HG02938 (cell line): Measurements from ENCODE around the gene SPRED2.
A peak's percentile ranks its signal among the peaks of the same experiment; 100 is the strongest.
"Not testable (repeated sequence)": the region's sequence is repeated elsewhere in the genome, so short reads cannot be mapped to it uniquely, and the experiment has no call there.

Experiments used
- ATAC-seq: cut with Tn5 transposase; IDR thresholded peaks from one replicate; pipeline ENCODE4 v1.9.1; 2021; ENCODE audit warnings: mild to moderate bottlenecking, moderate library complexity; ENCODE audit not compliant: unreplicated experiment

The SPRED2 gene

GRCh38 chr2:65349863-65350262, 82.5 kb downstream of the SPRED2 start:
- ATAC-seq: no peak

- ATAC-seq: no peak
Observed at GRCh38 chr2:65347913-65348312, 84.5 kb downstream of the SPRED2 start.

- ATAC-seq: no peak
Observed at GRCh38 chr2:65345631-65346030, 86.8 kb downstream of the SPRED2 start.

GRCh38 chr2:65344689-65345088, 87.7 kb downstream of the SPRED2 start:
- no peak for ATAC-seq

GRCh38 chr2:65344182-65344581, 88.2 kb downstream of the SPRED2 start:
- no peak for ATAC-seq

GRCh38 chr2:65343386-65343785, 89.0 kb downstream of the SPRED2 start:
- ATAC-seq: no peak

GRCh38 chr2:65340898-65341681, 91.3 kb downstream of the SPRED2 start:
- no peak for ATAC-seq

GRCh38 chr2:65339648-65340047, 92.8 kb downstream of the SPRED2 start:
- ATAC-seq: no peak

GRCh38 chr2:65338830-65339495, 93.4 kb downstream of the SPRED2 start:
- not testable (repeated sequence) for ATAC-seq

GRCh38 chr2:65337915-65338314, 94.5 kb downstream of the SPRED2 start:
- ATAC-seq: not testable (repeated sequence)

- no peak for ATAC-seq
Observed at GRCh38 chr2:65334714-65335113, 97.7 kb downstream of the SPRED2 start.

GRCh38 chr2:65331336-65332025, 100.9 kb downstream of the SPRED2 start:
- ATAC-seq: no peak

GRCh38 chr2:65329525-65329924, 102.9 kb downstream of the SPRED2 start:
- no peak for ATAC-seq

GRCh38 chr2:65326276-65326675, 106.1 kb downstream of the SPRED2 start:
- no peak for ATAC-seq

GRCh38 chr2:65325066-65325465, 107.3 kb downstream of the SPRED2 start:
- no peak for ATAC-seq

GRCh38 chr2:65320946-65321345, 111.5 kb downstream of the SPRED2 start:
- ATAC-seq: no peak

GRCh38 chr2:65320042-65320725, 112.2 kb downstream of the SPRED2 start:
- peak; percentile 72 for ATAC-seq

GRCh38 chr2:65319674-65320041, 112.7 kb downstream of the SPRED2 start:
- no peak for ATAC-seq

GRCh38 chr2:65319072-65319673, 113.2 kb downstream of the SPRED2 start:
- ATAC-seq: no peak

- ATAC-seq: no peak
Observed at GRCh38 chr2:65317841-65318240, 114.6 kb downstream of the SPRED2 start.

GRCh38 chr2:65317351-65317750, 115.0 kb downstream of the SPRED2 start:
- not testable (repeated sequence) for ATAC-seq
